NCI-H774 (cell line): ENCODE data around the gene BCAS3.

Experiments used
- DNase-seq: peaks from one replicate; lab custom pipeline; 2025; lab: John Stamatoyannopoulos, UW

The BCAS3 gene

DNA sequence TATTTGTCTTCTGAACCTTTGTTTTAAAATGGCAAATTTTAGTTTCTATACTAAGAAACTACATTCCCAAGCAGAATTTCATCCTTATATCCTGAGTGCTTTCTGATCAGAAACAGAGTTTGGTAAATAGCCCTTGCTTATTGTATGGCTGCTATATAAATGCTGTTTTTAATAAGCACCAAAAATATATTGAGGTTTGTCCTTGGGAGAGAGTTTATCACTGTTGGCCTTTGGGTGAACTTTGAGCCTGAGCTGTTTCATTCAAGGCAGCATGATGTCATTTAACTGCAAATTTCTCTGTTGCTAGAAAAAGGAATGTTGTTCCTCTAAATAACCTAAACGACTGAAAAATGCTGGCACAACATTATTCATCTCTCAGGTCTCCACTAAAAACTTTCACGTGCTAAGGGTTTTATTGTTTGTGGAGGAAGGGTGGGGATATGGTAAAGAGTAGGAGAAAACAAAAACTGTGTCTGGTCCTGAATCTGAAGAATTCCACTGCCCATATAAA lies 387.7 kb downstream of the BCAS3 start:
- DNase-seq = no peak

DNA sequence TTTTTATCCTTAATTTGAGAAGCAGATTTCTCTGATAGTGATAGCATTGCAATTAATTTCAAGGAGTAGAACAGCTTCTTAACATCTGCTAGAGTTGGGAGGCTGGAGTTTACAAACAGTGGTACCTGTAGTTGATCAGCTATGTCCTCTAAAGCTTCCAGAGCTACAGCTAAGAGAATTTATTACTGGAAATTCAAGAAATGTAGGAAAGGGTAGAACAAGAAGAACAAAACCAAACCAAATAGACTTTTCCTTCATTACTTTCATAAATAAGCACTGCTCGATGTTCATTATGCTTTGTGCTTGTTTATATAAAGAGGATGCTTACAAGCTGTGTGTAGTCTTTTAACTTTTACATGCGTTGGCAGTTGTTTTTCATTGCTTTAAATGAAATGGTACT lies 388.4 kb downstream of the BCAS3 start:
- DNase-seq = no peak

DNA sequence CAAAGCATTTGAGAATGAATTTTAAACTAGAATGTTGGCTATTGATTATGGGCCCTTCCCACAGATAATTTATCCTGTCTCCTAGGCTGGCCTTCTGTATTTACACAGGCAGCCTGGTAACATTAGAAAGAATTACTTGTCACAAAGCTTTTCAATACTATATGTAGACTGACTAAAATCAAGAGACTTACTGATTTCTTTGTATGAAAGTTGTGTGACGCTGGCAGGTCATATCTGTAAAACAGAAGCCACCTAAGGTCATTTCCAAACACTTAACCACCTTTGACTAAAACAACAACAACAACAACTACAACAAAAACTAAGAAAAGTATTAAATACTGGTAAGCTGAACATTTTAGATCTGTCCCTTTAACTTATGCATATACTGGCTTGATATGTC lies 393.0 kb downstream of the BCAS3 start:
- no peak for DNase-seq

DNA sequence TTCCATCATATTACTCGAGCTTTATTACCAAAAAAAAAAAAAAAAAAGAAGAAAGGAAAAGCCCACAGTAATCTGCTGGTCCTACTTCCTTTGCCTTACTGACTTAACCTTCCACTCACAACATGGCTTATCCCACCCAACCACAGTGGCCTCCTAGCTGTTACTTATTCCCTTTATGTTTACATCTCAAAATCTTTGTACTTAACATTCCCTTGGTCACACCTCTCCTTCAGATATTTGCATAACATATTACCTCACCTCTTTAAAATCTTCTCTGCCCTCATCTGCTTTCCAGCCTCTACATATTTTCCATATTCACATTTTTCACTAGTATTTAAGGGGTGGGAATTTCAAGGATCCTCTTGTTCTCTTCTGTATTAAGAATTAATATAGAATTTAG lies 395.0 kb downstream of the BCAS3 start:
- no peak for DNase-seq

DNA sequence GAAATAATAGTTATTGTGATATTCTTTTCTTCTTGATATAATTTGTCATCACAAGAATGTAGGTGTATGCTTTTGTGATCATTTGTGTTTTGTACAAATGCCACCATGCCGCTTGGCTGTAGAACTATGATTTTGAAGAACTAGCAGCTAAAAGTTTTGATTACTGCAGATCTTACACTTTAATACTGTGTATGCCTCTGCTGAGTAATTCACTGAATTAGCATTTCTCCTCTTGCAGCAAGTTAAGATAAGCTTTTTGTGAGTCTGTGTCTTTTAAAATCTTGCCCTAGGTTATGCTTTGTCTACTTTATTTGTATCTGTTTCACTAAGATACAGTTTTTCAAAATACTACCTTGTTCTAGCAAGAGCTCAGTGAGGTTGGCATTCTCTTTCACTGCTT lies 395.5 kb downstream of the BCAS3 start:
- no peak for DNase-seq

DNA sequence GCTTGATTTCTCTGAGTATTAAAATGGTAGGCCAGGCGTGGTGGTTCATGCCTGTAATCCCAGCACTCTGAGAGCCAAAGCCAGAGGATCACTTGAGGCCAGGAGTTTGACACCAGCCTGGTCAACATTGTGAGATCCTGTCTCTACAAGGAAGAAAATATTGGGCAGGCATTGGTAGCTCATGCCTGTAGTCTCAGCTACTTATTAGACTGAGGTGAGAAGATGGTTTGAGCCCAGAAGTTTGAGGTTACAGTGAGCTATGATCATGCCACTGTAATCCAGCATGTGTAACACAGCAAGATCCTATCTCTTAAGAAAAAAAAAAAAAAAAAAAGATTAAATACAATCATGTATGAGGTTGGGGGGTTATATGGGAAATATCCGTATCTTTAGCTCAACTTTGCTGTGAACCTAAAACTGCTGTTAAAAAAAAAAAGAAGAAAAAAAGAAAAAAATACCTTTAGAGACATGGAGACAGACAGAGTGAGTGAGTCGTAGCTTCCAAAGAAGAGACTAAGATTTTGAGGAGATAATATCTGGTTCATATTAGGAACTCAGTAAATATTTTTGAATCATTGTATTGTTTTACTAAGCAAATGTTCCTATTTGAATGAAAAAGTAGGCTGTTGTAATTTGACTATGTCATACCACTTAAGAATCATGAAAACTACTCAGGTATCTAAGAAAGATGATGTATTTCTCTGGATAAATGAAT lies 396.3 kb downstream of the BCAS3 start:
- DNase-seq = no peak

DNA sequence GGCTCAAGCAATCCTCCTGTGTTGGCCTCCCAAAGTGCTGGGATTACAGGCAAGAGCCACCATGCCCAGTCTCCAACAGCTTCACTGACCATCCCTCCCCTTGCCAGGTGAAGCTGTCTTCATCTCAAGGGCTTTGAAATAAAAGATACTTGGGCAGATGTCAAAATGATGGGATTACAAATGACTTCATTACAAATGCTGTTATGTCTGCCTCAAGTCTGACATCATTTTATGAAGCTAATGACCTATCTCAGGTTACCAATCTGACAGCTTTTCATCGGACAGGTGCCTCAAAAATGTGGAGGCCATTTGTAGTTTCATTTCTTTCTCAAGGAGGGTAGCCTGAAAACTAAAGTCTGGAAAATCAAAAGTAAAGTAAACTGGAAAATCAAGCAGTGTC lies 398.3 kb downstream of the BCAS3 start:
- DNase-seq = no peak

DNA sequence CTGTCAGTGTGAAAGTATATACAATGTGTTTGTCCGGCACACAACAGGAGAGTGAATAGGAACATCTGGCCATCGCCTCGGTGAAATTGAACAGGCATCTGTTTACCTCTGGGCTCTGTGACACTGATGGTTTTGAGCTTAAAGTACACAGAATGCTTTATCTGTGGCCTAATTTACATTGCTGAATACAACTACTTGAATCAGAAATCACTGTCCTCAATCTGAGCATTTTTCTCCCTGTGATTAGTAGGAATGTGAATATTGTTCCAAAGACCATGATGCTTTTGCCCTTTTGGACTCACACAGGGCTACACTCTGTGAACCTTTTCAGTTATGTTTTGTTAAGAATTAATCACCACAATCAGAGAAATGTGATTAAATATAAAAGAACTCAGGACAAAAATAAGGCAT lies 399.0 kb downstream of the BCAS3 start:
- no peak for DNase-seq

DNA sequence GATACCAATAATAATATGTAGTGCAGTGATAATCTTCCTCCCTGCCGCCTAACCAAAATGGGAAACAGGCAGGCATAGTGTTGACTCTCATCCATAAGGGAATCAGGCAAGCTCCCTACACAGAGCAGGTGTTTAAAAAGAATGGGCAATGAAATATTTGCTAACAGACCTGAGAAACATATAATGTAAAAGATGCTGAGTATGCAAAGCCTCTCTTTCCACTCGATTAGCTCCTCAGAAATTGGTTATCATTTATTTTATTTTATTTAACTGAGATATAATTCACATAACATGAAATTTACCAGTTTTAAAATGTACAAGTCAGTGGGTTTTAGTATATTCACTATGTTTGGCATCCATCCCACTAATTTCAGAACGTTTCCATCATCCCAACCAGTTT lies 404.3 kb downstream of the BCAS3 start:
- no peak for DNase-seq

DNA sequence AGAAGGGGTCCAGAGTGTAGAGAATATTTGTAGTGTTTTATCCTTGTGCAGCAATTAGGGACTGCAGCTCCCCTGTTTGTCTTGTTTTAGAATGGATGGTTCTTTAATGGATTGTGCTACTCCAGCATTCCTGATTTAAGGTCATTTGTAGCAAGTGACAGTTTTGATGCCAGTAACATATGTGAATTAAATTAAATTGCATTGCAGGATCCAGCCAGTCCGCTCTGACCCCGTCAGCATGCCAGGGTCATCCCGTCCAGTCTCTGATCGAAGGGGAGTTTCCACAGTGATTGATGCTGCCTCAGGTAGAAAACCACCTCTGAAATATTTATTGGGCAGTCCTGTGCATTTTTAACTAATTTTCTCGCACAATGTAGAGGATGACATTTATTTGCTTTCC lies 406.6 kb downstream of the BCAS3 start:
- DNase-seq = no peak

DNA sequence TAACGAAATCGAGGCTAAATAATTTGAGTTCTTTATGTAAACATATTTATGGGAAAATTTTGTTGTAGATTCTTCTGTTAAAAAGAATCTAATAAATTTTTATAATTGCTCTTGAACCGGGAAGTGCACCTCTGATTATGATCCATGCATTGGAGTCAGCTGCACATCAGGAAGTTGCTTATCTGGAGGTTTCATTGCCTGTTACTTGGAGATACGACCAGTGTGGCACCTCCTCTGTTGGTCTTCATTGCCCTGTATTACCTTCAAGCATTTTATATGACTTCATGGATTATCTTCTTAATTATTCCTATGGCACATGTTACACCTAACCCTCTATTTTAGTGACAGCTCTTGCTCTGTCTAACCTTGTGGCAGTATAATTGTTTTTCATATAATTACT lies 409.4 kb downstream of the BCAS3 start:
- DNase-seq = no peak

DNA sequence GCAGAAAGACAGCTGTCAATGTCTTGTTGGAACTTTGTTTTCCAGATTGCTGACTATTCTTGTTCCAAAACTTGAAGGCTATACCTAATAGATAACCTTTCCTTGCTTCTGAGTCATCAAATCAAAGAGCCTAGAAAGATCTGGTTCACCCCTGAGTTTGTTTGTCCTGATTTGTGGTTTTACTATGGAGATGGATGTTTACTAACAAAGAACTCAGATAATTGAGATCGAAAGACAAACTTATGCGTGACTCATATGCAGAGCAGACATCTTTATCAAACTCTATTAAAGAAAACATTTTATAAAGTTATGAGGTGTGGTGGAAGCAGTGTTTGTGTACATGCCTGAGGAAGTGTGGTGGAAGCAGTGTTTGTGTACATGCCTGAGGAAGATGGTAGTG lies 410.9 kb downstream of the BCAS3 start:
- DNase-seq = no peak

DNA sequence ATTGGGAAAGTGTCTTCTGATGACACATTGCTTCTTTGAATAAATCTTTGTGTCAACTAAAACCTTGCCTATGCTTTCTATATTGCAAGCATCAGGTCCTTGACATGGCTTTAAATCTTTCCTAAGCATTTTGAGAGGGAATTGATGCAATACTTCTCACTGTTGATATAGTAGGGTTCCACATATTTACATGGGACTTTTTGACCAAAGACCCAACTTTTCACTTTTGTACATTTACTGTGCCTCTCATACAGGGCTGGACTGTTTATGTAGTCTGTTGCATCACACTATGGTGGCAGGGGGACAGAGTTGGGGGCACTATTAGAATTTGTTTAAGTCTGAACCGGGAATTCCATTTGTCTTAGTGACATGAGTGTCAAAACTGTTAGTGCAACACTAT lies 413.4 kb downstream of the BCAS3 start:
- no peak for DNase-seq

DNA sequence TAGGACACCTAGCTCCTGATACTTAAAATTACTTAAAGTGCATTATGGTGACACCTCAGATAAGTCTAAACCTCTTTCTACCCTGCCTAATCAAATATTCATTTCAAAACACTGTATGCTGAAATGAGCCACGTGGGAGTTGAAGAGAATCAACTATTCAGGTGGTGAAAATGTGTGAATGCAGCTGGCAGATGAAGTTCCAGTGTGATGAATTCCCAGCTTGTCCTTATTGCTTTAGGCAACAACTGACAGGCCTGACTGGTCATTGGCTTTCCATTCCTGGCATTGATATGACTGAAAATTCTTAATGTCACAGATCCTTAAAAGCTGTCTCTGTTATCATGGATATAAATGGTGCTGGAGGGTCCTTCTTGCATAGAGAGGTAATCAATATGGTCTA lies 420.1 kb downstream of the BCAS3 start:
- DNase-seq = no peak

DNA sequence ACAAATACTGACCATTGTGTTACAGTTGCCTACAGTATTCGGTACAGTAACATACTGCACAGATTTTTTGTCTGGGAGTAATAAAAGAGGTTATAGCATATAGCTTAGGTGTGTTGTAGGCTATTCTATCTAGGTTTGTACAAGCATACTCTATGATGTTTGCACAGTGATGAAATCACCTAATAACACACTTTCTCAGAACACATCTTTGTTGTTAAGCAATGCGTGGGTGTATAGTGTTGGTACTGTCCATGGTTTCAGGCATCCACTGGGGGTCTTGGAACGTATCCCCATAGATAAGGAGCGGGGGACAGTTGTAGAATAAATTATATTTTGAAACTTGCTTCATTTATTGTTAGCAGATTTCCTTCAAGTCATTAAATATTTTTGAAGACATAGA lies 428.7 kb downstream of the BCAS3 start:
- no peak for DNase-seq

DNA sequence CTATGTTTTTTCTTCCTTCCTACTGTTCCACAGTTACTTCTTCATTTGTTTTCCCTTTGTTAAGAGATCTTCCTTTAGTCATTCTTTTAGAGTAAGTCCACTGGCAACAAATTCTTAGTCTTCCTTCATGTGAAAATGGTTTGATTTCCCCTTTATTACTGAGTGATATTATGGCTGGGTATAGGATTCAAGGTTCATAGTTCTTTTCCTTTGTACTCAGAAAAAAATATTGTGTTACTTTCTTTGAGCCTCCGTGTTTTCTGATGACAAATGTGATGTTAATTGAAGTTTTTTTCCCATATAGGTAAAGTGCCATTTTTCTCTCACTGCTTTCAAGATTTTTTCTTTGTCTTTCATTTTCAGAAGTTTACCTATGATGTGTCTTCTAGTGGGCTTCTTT lies 438.9 kb downstream of the BCAS3 start:
- DNase-seq = no peak

DNA sequence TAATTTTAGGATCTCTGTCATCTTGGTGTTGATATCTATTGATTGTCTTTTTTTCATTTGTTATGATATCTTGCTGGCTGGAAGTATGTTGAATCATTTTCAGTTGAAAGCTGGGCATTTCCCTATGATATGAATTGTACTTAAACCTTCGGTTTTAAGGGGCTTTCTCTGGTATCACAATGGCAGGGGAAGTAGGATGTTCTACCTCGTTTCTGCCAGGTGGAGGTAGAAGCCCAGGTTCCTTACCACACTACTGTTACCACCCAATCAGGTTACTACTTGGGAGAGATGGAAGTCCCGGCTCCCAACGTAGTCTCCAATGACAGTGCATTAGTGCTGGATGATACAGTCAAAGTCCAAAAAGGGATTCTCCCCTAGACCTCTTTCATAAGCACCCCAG lies 440.3 kb downstream of the BCAS3 start:
- DNase-seq = no peak

DNA sequence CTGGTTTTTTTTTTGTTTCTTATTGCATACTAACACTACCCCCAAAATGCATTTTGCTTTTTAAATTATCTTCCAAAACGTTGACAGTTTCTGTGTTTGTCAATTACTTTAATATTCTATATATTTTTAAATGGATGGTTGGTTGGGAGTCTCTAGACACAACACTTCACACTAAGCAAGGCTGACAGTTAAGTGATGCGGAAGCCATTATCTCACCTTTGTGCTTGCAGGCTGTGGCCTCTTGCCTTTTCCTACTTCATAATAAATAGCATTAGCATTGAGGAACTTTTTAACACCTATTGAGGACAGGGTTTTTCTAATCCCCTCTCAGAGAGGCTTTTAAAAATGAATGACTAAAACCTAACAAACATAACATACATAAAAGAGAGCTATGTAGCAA lies 441.2 kb downstream of the BCAS3 start:
- DNase-seq = no peak

DNA sequence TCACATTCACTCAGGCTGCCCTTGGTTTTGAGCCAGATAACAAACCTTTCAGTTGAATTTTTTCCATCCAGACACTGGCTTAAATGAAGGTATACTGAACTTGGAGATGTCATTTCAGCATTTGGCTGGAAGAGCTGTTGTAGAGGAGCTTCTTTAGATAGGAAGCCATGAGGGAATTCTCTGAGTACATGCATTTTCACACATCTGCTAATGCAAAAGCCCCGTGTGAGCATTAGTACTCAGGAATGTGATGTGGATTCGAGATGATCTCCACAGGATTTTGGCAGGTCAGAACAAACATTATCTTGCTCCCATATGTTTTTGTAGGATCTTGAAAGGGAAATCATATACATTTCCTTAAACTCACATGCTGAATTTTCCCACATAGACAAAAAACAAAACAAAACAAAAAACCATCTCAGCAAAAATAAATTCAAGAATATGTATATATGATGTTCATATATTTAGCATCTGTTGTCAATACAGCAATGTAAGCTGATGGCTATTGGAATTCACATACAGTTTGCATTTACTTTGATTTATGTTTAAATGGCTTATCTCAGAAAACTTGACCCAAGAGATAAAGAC lies 444.8 kb downstream of the BCAS3 start:
- no peak for DNase-seq

DNA sequence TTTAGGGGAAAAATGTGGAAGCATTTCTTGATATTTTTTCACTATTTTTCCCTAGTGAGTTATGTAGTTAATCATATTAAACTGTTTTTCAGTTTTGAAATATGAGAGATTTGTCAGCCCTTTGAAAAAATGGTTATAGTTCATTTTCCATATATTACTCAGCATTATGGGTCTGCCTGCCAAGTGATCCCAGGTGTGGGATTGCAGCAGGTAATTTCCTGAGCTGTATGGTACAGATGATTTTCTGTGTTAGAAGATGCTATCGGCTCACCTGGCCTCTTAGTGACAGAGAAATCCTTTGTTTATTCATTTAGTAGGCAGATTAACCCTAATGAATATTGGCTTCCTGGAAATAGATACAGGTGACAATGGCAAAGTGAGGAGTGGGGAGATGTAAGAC lies 446.9 kb downstream of the BCAS3 start:
- DNase-seq = no peak

DNA sequence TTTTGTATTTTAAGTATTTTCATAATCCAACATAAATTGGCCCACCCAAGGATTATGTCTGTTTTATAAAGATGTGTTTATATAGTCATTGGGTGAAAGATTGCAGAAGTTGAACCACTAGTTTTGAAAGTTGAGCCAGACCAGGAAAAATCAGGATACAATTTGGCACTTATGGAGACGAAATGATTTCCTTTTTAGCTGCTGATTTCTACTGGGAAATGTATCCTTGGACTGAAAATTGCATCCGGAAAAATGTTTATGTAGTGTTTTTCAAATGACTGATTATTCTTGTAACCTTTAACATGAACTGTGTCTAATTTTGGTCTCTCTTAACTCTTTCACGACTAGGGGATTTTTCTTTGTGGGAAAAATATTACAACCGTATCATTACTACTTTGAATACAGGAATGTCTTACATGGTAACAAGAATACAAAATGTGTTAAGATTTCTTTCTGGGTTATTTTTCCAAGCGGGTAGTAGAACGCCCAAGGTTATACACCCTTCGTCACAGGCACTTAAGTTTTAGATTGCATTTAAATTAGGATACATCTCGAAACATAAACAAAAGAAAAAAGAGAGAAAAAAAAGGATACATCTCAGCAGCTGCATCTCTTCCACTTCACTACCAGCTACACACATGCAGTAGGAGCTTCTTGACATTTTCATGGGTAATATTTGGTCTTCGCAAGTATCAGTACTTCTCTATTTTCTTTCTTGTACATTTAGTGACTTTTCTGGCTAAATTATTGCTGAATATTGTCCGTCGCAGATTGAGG lies 449.0 kb downstream of the BCAS3 start:
- no peak for DNase-seq

DNA sequence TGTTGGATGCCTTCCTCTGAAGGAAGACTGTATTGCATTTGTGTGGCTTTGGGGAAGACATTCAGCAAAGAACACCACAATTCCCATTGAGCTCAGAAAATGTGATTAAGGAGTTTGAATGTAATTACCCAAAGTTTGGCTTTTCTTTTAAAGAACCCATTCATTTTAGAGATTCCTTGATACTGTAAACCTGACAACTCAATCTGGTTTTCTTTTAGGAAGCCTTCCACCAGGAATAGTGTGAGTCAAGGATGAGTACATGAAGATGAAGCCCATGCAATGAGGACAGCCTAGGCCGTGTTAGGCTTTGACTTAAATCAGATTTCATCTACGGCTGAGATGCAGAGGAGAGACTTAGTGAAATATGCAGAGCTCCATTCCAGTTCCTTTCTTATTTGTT lies 450.3 kb downstream of the BCAS3 start:
- DNase-seq = no peak

DNA sequence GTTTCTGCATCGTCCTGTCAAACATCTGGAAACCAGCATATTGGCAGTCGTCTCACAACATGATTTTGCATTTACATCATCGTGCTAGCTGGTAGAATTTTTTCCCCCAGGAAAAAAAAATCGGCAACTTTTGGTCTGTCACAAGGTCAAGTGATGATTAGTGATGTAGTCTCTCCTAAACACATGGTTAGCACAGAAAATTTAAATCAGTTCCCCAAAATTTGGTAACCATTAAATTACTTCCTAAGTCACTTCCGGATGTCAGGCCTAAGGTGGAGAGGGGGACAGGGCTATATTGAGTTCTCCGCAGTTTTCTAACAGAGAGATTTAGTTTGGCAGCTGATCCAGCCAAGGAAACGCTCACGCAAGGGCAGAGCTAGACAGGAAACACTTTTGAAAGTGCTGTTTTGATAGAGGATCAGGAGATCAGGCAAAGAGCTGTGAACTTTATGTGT lies 451.0 kb downstream of the BCAS3 start:
- no peak for DNase-seq
